HG03103 (cell line): ENCODE measurements around the gene ENPP5.
A peak's percentile ranks its signal among the peaks of the same experiment; 100 is the strongest.
"Not testable (repeated sequence)": the region's sequence is repeated elsewhere in the genome, so short reads cannot be mapped to it uniquely, and the experiment has no call there.

Experiments
- ATAC-seq: cut with Tn5 transposase; IDR thresholded peaks from one replicate; pipeline ENCODE4 v1.9.1; 2021; ENCODE audit warnings: low read depth; ENCODE audit not compliant: unreplicated experiment

Gene ENPP5

DNA sequence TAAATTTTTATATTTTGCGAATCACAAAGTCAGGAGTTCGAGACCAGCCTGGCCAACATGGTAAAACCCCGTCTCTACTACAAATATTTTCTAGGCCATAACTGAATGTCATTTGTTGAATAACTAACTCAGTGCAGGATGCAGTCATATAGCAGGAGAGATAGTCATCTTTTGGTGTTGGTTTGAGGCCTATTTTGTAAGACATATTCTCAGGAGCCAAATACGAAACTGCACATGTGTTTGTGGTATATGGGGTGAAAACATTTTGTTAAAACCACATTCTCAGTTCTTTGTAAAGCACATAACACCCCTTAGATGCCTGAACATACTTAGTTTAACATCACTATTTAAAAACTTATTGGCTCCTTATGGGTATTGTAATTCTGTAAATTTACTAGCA lies 4.7 kb upstream of the ENPP5 start:
- peak; percentile 70 for ATAC-seq

- ATAC-seq = no peak
These were observed 4.1 kb upstream of the ENPP5 start for GRCh38 chr6:46174904-46175303.

DNA sequence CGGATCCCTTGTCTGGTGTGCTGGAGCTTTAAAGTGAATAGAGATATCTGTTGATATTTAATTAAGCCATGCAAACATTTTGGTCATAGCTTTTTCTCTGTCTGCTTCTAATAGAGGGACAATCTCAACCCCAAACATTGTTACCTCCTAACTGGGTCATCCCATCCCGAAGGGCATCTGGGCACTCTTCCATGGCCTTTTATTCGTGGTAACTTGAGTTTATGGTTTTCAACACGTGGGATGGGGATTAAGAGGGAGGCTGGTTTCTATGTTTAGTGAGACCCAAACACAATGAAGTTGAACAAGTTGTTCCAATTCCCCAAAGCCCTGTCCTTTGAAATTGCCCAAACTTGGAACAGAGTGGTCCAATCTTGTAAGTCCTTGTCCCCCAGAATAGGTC lies 1.4 kb upstream of the ENPP5 start:
- ATAC-seq = no peak

DNA sequence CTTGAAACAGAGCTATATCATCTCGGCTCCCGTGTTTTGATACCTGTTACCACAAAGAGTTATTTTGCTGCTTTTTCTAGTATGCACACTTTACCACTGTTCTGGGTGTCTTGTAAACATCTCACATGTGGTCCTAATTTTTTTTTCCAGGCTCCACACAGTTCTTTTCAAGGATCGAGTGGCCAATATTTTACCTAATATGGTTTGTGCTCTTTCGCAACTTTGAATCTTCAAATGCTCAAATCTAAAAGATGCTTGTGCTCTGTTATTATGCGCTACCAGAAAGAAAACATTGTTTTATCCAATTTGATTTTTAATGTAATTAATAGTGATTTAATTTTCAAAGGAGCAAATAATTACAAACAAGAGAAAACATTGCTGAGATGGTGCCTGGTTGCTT lies 10.7 kb downstream of the ENPP5 start:
- no peak for ATAC-seq

- no peak for ATAC-seq
These were observed 11.6 kb downstream of the ENPP5 start for GRCh38 chr6:46159229-46159628.

DNA sequence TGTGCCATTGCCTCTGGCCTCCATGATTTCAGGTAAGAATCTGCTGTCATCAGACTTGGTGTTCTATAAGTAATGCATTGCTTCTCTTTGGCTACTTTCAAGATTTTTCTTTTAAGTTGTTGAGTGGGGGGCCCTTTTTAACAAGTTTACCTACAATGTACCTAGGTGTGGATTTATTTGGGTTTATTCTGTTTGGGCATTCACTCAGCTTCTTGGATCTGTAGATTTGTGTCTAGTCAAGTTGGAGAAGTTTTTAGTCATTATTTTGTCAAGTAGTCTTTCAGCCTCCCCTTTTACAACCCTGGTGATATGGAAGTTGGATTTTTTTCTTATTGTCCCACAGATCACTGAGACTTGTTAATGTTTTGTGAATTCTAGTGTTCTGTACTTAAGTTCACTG lies 14.1 kb downstream of the ENPP5 start:
- no peak for ATAC-seq

GRCh38 chr6:46149066-46149465 lies 21.7 kb downstream of the ENPP5 start:
- ATAC-seq = not testable (repeated sequence)

DNA sequence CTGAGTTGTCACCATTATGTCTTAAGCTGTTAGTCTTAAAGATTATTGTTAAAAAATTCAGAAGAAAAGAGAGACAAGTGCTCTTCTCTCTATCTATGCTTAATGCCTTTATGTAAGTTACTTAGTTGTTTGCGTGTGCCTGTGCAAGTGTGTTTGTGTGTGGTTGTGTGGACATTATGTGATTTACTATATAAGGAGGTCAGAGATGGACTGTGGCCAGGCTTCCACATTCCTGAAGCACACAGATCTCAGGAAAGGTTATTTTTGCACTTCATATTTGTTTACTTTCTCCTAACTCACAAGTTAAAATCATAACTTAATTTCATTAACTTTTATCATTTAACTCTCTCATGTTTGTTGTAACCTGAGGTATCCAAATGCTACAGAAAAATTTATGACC lies 26.5 kb downstream of the ENPP5 start:
- ATAC-seq = no peak

GRCh38 chr6:46138281-46138680 lies 32.5 kb downstream of the ENPP5 start:
- peak; percentile 59 for ATAC-seq

- ATAC-seq = no peak
These were observed 33.4 kb downstream of the ENPP5 start for GRCh38 chr6:46137387-46137786.

GRCh38 chr6:46136831-46137230 lies 33.9 kb downstream of the ENPP5 start:
- ATAC-seq = no peak

DNA sequence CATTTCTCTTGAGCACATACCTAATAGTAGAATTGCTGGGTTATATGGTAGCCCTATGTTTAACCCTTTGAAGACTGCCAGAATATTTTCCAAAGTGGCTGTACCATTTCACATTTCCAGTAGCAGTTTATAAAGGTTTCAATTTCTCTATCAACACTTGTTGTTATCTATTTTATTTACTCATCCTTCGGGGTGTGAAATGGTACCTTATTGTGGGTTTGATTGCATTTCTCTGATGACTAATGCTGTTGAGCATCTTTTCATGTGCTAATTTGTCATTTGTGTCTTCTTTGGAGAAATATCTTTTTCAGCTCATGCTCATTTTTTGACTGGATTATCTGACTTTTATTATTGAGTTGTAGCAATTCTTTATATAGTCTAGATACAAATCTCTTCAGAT lies 35.6 kb downstream of the ENPP5 start:
- ATAC-seq = no peak

- no peak for ATAC-seq
These were observed 36.6 kb downstream of the ENPP5 start for GRCh38 chr6:46134216-46134615.

DNA sequence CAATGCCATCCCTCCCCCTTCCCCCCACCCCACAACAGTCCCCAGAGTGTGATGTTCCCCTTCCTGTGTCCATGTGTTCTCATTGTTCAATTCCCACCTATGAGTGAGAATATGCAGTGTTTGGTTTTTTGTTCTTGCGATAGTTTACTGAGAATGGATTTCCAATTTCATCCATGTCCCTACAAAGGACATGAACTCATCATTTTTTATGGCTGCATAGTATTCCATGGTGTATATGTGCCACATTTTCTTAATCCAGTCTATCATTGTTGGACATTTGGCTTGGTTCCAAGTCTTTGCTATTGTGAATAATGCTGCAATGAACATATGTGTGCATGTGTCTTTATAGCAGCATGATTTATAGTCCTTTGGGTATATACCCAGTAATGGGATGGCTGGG lies 39.5 kb downstream of the ENPP5 start:
- ATAC-seq = not testable (repeated sequence)

DNA sequence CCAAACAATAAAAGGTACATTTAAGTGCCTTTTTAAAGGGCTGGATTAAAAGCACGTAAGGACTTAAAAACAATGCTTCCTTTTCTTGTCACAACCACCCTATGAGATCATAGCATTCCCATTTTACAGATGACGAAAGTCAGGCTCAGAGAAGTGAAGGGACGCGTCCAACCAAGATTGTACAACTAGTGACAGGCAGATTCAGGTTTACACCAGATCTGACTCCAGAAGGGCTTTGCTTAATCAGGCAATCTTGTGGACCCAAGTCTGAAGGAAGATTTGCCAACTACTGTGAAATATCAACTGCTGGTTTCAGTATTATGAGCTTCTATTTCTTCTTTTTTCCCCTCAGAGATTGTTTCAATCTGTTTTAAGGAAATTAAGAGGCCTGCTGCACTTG lies 40.1 kb downstream of the ENPP5 start:
- ATAC-seq = no peak

GRCh38 chr6:46129629-46130511 lies 40.9 kb downstream of the ENPP5 start, which contains the start of gene ENPP4:
ENPP4 (plus strand) TSS chr6:46129989; CDS start chr6:46139584, 9,595 bp downstream.
- ATAC-seq = peak; percentile 97

- ATAC-seq = peak; percentile 1
These were observed 41.5 kb downstream of the ENPP5 start for GRCh38 chr6:46129291-46129628.

DNA sequence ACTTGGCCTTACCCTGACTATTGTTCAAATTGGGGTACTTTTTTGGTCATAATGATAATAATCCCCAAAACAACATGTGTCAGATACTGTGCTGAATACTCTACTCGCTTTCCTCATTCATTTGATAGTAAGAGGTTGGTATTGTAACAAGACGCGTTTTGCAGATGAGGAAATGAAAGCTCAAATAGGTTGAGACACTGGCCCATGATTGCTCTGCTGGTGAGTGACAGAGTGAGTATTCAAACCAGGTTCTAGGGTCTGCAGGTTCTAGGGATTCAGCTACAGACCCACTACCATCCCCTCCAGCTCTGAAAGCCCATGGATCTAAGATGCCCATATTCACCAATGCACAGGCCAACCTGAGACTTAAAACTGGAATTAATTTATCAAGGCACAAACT lies 42.3 kb downstream of the ENPP5 start:
- ATAC-seq = peak; percentile 25

DNA sequence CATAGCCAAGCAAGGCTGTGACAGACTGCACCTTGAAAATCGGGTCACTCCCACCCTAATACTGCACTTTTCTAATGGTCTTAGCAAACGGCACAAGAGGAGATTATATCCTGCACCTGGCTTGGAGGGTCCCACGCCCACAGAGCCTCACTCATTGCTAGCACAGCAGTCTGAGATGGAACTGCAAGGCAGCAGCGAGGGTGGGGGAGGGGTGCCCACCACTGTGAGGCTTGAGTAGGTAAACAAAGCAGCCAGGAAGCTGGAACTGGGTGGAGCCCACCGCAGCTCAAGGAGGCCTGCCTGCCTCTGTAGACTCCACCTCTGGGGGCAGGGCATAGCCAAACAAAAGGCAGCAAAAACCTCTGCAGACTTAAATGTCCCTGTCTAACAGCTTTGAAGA lies 51.1 kb downstream of the ENPP5 start:
- ATAC-seq = not testable (repeated sequence)

DNA sequence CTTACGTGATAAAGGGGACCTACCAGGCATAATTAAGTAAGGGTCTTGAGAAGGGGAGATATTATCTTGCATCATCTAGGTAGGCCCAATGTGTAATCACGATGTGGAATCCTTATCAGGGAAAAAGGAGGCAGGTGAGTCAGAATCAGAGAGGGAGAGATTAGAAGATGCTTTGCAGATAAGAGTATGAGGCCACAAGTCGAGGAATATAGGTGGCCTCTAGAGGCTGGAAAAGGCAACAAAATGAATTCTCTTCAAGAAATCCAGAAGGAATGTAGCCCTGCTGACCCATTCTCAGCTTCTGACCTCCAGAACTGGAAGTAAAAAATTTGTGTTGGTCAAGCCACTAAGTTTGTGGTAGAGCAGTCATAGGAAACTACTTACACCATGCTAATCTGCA lies 51.9 kb downstream of the ENPP5 start:
- no peak for ATAC-seq

- ATAC-seq = no peak
These were observed 52.6 kb downstream of the ENPP5 start for GRCh38 chr6:46118157-46118556.

- ATAC-seq = peak; percentile 73
These were observed 54.5 kb downstream of the ENPP5 start for GRCh38 chr6:46116289-46116688.

- no peak for ATAC-seq
These were observed 55.1 kb downstream of the ENPP5 start for GRCh38 chr6:46115634-46116033.
